Hepatocyte (in vitro differentiated cells): ENCODE measurements around the gene CTNND2. TPM values are rescaled to one million over a fixed set of nuclear protein-coding genes. Genes with fewer than 3 reads are reported as not detected.

Source experiments
- DNase-seq: peaks from one replicate; pipeline ENCODE4 v3.0.0-alpha.2; 2016; ENCODE audit warnings: low spot score
- H2AFZ ChIP-seq: fragments of 200-600 bp; sonication (generic); 2 replicates; pipeline ENCODE4 v1.6.0; 2016; ENCODE audit warnings: antibody characterized with exemption, mild to moderate bottlenecking
- H3K27ac ChIP-seq: fragments of 200-600 bp; sonication (generic); 2 replicates; pipeline ENCODE4 v1.5.1; 2016; ENCODE audit warnings: mild to moderate bottlenecking
- H3K27me3 ChIP-seq: fragments of 200-600 bp; sonication (generic); 2 replicates; pipeline ENCODE4 v1.6.1; 2016
- H3K36me3 ChIP-seq: fragments of 200-600 bp; sonication (generic); replicated peaks from 2 replicates; pipeline ENCODE4 v1.5.1; 2016; ENCODE audit warnings: low read depth; ENCODE audit not compliant: insufficient read depth
- H3K4me1 ChIP-seq: fragments of 200-600 bp; sonication (generic); 2 replicates; pipeline ENCODE4 v1.5.1; 2016; ENCODE audit warnings: mild to moderate bottlenecking, moderate library complexity; ENCODE audit not compliant: insufficient read depth
- H3K4me2 ChIP-seq: fragments of 200-600 bp; sonication (generic); 2 replicates; pipeline ENCODE4 v1.6.0; 2016
- H3K4me3 ChIP-seq: fragments of 200-600 bp; sonication (generic); 2 replicates; pipeline ENCODE4 v1.5.1; 2016; ENCODE audit warnings: mild to moderate bottlenecking
- H3K79me2 ChIP-seq: fragments of 200-600 bp; sonication (generic); 2 replicates; pipeline ENCODE4 v1.6.0; 2017; ENCODE audit warnings: mild to moderate bottlenecking
- H3K9me2 ChIP-seq: fragments of 200-600 bp; sonication (generic); replicated peaks from 2 replicates; pipeline ENCODE4 v1.6.0; 2017; ENCODE audit warnings: mild to moderate bottlenecking; ENCODE audit not compliant: insufficient read depth
- H3K9me3 ChIP-seq: fragments of 200-600 bp; sonication (generic); 2 replicates; pipeline ENCODE4 v1.5.1; 2016; ENCODE audit warnings: low read depth, mild to moderate bottlenecking
- H4K20me1 ChIP-seq: fragments of 200-600 bp; sonication (generic); 2 replicates; pipeline ENCODE4 v1.6.0; 2016; ENCODE audit warnings: mild to moderate bottlenecking; ENCODE audit not compliant: insufficient read depth, poor library complexity, severe bottlenecking
- CTCF ChIP-seq: fragments of 200-600 bp; sonication (generic); IDR thresholded peaks from 2 replicates; pipeline ENCODE4 v1.5.1; 2016; ENCODE audit warnings: antibody characterized with exemption, mild to moderate bottlenecking; ENCODE audit not compliant: poor library complexity
- EZH2 ChIP-seq: fragments of 200-600 bp; sonication (generic); IDR thresholded peaks from 2 replicates; pipeline ENCODE4 v1.6.1; 2016; ENCODE audit warnings: antibody characterized with exemption, mild to moderate bottlenecking, borderline replicate concordance
- EZH2phosphoT487 ChIP-seq: fragments of 200-600 bp; sonication (generic); IDR thresholded peaks from one replicate; pipeline ENCODE4 v1.6.1; 2018; ENCODE audit warnings: antibody characterized with exemption, mild to moderate bottlenecking, low read depth, moderate library complexity; ENCODE audit not compliant: unreplicated experiment, severe bottlenecking
- whole genome bisulfite sequencing: methylation state at CpG from one replicate; pipeline ENCODE4 v1.1.6; 2016; ENCODE audit warnings: low lambda C conversion rate; ENCODE audit errors: missing lambda C conversion rate; 5-methylcytosine and 5-hydroxymethylcytosine counted together
- polyA plus RNA-seq: library from polyadenylated mRNA; unstranded; fragments of >200 nt; fragmentation: Nextera tagmentation; extraction: Ambion mirVana; gene quantifications from 2 replicates; pipeline ENCODE4 v1.2.1, GENCODE V29; 2016
- total RNA-seq: library from RNA; depleted of rRNA; stranded (reverse); fragments of >200 nt; gene quantifications from 2 replicates; pipeline ENCODE4 v1.2.3, GENCODE V29; 2014

CTNND2 gene
- total and polyA plus RNA-seq, 2 experiments from 2014 or later: 27.5 to 30.3 TPM

GRCh38 chr5:11514705-11515432, 389.4 kb downstream of the CTNND2 start:
- no peak overlapping the region for H3K4me2 ChIP-seq
- no peaks in the 10 kb centered on the region for H4K20me1 ChIP-seq
- no peak overlapping the region for H2AFZ ChIP-seq
- DNase-seq: no peak
- 82% methylated on average over 11 of the region's 11 CpGs for WGBS
- H3K36me3 ChIP-seq: no peaks in the 10 kb centered on the region
- no peaks in the 10 kb centered on the region for H3K9me3 ChIP-seq
- H3K9me2 ChIP-seq: no peaks in the 10 kb centered on the region
- H3K4me3 ChIP-seq: no peak overlapping the region
- no peaks in the 10 kb centered on the region for H3K27me3 ChIP-seq
- H3K4me1 ChIP-seq: peaks cover 5% of the 10 kb centered on the region
- no peaks in the 10 kb centered on the region for H3K79me2 ChIP-seq
- H3K27ac ChIP-seq: no peak overlapping the region
- TF ChIP-seq EZH2phosphoT487 (no peak), CTCF (no peak), EZH2 (no peak)

GRCh38 chr5:11511878-11512277, 392.4 kb downstream of the CTNND2 start:
- TF ChIP-seq CTCF: no peak
- no peak for TF ChIP-seq EZH2
- no peak for TF ChIP-seq EZH2phosphoT487
- Histone ChIP-seq H3K4me3 (no peak overlapping the region), H4K20me1 (no peaks in the 10 kb centered on the region), H3K9me2 (no peaks in the 10 kb centered on the region), H3K79me2 (no peaks in the 10 kb centered on the region), H2AFZ (no peak overlapping the region), H3K4me1 (peaks cover 23% of the 10 kb centered on the region), H3K27me3 (no peaks in the 10 kb centered on the region), H3K4me2 (no peak overlapping the region), H3K9me3 (no peaks in the 10 kb centered on the region), H3K27ac (no peak overlapping the region), H3K36me3 (no peaks in the 10 kb centered on the region)
- 93% methylated on average over 2 of the region's 2 CpGs for WGBS
- DNase-seq: no peak

DNA sequence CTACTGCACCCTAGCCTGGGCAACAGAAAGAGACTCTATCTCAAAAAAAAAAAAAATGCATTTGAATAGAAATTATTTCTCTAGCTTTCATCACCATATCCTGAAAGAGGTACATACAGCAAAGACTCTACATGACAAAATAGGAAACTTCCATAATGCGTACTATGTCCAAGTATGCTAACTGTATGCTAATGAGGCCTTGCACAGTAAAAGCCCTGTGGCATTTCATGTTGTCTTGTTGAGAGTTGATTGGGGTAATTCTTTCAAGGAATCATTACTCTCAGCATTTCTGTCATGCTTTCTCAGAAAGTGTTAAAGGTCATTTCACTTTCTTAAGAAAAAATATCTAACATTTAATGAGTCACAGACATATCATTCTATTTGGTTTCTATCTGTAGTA, 393.4 kb downstream of the CTNND2 start:
- Histone ChIP-seq H3K27ac (no peak overlapping the region), H3K9me3 (no peaks in the 10 kb centered on the region), H2AFZ (no peak overlapping the region), H3K27me3 (no peaks in the 10 kb centered on the region), H3K36me3 (no peaks in the 10 kb centered on the region), H4K20me1 (no peaks in the 10 kb centered on the region), H3K9me2 (no peaks in the 10 kb centered on the region), H3K4me2 (no peak overlapping the region), H3K4me1 (peaks cover 27% of the 10 kb centered on the region), H3K4me3 (no peak overlapping the region), H3K79me2 (no peaks in the 10 kb centered on the region)
- 92% methylated on average over 1 of the region's 1 CpG for WGBS
- DNase-seq: no peak
- TF ChIP-seq CTCF: no peak
- no peak for TF ChIP-seq EZH2
- TF ChIP-seq EZH2phosphoT487: no peak
